GM18520 (cell line): ENCODE measurements around the gene CSTF2.
A peak's percentile ranks its signal among the peaks of the same experiment; 100 is the strongest.
"Not testable (repeated sequence)": the region's sequence is repeated elsewhere in the genome, so short reads cannot be mapped to it uniquely, and the experiment has no call there.

Experiments
- ATAC-seq: cut with Tn5 transposase; IDR thresholded peaks from one replicate; pipeline ENCODE4 v1.9.1; 2021; ENCODE audit not compliant: unreplicated experiment

Gene CSTF2

GRCh38 chrX:100819837-100820666 is at the start of gene CSTF2:
Gene CSTF2, plus strand, starts transcription at chrX:100820391. Its CDS starts 26 bp downstream, at chrX:100820417.
- peak; percentile 96 for ATAC-seq

GRCh38 chrX:100796371-100796770 is 23.8 kb upstream of the CSTF2 start:
- ATAC-seq = not testable (repeated sequence)

GRCh38 chrX:100797359-100797758 is 22.8 kb upstream of the CSTF2 start:
- ATAC-seq = no peak

- no peak for ATAC-seq
Measured at GRCh38 chrX:100798484-100799214, 21.5 kb upstream of the CSTF2 start.

GRCh38 chrX:100802843-100803242 is 17.3 kb upstream of the CSTF2 start:
- no peak for ATAC-seq

GRCh38 chrX:100804780-100805179 is 15.4 kb upstream of the CSTF2 start:
- no peak for ATAC-seq

GRCh38 chrX:100808265-100808664 is 11.9 kb upstream of the CSTF2 start:
- ATAC-seq = not testable (repeated sequence)

- ATAC-seq = no peak
Measured at GRCh38 chrX:100812216-100813158, 7.7 kb upstream of the CSTF2 start.

- no peak for ATAC-seq
Measured at GRCh38 chrX:100817340-100817739, 2.9 kb upstream of the CSTF2 start.

GRCh38 chrX:100819534-100819836 is 706 bp upstream of the CSTF2 start:
- ATAC-seq = no peak

- peak; percentile 80 for ATAC-seq
Measured at GRCh38 chrX:100829730-100830129, 9.5 kb downstream of the CSTF2 start.

- ATAC-seq = peak; percentile 8
Measured at GRCh38 chrX:100830143-100830542, 10.0 kb downstream of the CSTF2 start.

GRCh38 chrX:100830547-100830946 is 10.4 kb downstream of the CSTF2 start:
- peak; percentile 36 for ATAC-seq

GRCh38 chrX:100831219-100831946 is 11.2 kb downstream of the CSTF2 start:
- no peak for ATAC-seq

- ATAC-seq = no peak
Measured at GRCh38 chrX:100850317-100850716, 30.1 kb downstream of the CSTF2 start.

- ATAC-seq = no peak
Measured at GRCh38 chrX:100852810-100853209, 32.6 kb downstream of the CSTF2 start.

- no peak for ATAC-seq
Measured at GRCh38 chrX:100863326-100863864, 43.2 kb downstream of the CSTF2 start.

GRCh38 chrX:100864657-100865391 is 44.6 kb downstream of the CSTF2 start:
- ATAC-seq = no peak

GRCh38 chrX:100868273-100868672 is 48.1 kb downstream of the CSTF2 start:
- no peak for ATAC-seq

GRCh38 chrX:100870527-100870926 is 50.3 kb downstream of the CSTF2 start:
- ATAC-seq = no peak
